Neural progenitor cell (in vitro differentiated cells): ENCODE data around the gene GBF1.

Experiments used
- CTCF ChIP-seq: fragments of 200-600 bp; sonication (generic); IDR thresholded peaks from 2 replicates; pipeline ENCODE4 v1.5.1; 2017; ENCODE audit warnings: antibody characterized with exemption, mild to moderate bottlenecking
- EZH2phosphoT487 ChIP-seq: fragments of 200-600 bp; sonication (generic); IDR thresholded peaks from 2 replicates; pipeline ENCODE4 v1.6.1; 2017; ENCODE audit warnings: antibody characterized with exemption

- TF ChIP-seq EZH2phosphoT487 (no peak), CTCF (no peak)
These were observed 168.7 kb downstream of the GBF1 start for GRCh38 chr10:102413806-102414561.
